Retinal pigment epithelial cell (primary cell): ENCODE data around the gene KRT73.

Experiments
- DNase-seq: peaks from one replicate; pipeline ENCODE4 v3.0.0-alpha.2; 2010; ENCODE audit warnings: low read depth
- H3K4me3 ChIP-seq: 2 replicates; pipeline ENCODE4 v1.5.1; 2011; ENCODE audit warnings: mild to moderate bottlenecking, low read length, control low read depth, moderate library complexity
- TF ChIP-seq, protein P1 (sequence below): conservative IDR thresholded peaks from 2 replicates; pipeline ENCODE4 v1.5.1; 2011; ENCODE audit warnings: low read depth, low read length, control low read depth, inconsistent platforms

KRT73 gene

DNA sequence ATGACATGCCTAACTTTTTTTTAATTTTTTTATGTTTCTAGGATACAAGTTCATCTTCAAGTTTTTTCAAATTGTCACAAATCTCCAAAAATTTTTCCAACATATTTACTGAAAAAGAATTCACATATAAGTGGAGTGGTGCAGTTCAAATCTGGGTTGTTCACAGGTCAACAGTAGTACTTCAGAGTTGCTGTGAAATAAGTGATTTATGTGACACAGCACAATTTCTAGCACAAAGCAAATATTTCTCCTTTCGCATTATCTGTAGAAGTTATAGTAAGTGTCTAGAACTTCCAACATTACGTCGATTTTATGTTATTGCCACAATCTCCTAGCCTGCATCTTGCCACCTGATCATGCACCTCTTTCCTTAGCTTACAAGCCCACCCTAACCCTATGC is 43.3 kb upstream of the KRT73 start:
- TF ChIP-seq, protein P1, sequence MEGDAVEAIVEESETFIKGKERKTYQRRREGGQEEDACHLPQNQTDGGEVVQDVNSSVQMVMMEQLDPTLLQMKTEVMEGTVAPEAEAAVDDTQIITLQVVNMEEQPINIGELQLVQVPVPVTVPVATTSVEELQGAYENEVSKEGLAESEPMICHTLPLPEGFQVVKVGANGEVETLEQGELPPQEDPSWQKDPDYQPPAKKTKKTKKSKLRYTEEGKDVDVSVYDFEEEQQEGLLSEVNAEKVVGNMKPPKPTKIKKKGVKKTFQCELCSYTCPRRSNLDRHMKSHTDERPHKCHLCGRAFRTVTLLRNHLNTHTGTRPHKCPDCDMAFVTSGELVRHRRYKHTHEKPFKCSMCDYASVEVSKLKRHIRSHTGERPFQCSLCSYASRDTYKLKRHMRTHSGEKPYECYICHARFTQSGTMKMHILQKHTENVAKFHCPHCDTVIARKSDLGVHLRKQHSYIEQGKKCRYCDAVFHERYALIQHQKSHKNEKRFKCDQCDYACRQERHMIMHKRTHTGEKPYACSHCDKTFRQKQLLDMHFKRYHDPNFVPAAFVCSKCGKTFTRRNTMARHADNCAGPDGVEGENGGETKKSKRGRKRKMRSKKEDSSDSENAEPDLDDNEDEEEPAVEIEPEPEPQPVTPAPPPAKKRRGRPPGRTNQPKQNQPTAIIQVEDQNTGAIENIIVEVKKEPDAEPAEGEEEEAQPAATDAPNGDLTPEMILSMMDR, result no peak
- no peak overlapping the region for H3K4me3 ChIP-seq
- no peak for DNase-seq

DNA sequence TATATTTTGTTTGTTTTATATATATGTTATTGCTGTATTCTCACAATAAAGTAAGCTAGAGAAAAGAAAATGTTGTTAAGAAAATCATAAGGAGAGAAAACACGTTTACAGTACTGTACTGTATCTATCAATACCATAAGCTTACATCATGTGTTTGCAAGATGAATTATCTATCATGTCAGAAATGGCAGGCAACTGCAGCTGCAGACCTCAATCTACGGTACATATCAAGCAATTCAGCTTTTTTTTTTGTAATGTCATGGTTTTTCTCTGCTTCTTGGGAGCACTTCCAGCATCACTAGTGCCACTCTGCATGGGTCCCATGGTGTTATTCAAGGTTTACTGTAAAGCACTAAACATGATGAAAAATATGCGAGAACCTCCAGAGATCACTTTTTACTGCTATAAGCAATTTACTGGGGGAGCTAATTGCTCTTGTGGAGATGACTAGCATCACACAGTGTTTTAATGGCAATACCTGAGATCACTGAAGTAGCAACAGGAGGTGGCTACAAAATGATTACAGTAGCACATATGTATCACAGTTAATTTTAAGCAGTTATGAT is 42.7 kb upstream of the KRT73 start:
- TF ChIP-seq, protein P1, result no peak
- no peak for DNase-seq
- no peak overlapping the region for H3K4me3 ChIP-seq

DNA sequence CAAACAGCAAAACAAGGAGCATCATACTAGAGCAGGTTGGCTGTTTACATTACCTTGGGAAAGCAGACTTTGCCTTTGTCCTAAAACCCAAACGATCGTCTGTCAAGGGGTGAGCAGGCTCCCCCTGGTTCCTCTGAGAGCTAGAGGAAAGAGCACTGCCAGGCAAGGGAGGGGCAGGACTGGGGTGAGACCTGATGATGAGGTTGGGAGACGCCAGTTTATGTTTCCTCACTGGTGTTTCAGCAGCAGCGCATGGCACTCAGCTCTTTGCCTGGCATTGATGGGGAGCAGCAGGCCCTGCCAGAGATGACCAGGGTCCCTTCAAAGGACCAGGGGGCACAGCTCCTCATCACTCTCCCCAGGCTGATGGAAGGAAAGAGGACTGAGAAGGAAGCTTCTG is 41.6 kb upstream of the KRT73 start:
- TF ChIP-seq, protein P1, result no peak
- no peak overlapping the region for H3K4me3 ChIP-seq

DNA sequence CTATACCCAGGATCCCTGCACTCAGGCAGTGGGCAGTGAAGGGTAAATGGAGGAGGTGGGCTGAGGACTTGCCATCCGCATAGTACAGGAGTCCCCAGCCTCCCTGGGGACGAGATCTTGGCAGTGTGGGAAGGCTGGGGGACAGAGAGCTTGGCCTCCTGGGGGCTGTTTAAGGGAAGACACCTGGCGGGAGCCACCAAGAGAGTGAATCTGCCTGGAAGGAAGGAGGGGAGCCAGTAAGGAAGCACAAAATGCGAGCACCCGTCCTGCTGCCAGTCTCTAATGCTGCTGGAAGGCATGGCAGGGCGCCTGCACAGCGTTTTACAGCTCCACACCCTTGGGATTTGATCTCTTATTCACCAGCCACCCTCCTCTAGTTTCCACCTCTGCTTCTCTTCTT is 41.0 kb upstream of the KRT73 start:
- TF ChIP-seq, protein P1, result no peak
- H3K4me3 ChIP-seq, result no peak overlapping the region
- no peak for DNase-seq

More for the DNA sequence above, 41.6 kb upstream of the KRT73 start:
- DNase-seq, result no peak

DNA sequence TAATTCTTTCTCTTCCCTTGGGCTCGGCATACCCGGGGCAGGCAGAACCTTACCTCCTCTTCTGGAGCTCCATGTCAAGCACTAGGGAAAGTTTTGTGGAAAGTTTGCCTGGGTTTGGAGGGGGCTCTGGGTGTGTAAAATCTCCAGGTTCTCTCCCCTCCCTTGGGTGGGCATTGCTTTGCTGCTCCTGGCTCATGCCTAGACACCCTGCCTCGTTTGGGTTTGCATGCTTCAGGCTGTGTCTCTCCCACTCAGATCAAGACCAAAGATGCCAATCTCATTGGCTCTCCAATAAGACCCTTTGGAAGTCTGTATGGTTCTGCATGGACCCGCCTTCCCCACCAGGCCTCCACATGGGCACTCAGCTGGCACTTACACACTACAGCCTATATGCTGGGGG is 39.8 kb upstream of the KRT73 start:
- H3K4me3 ChIP-seq, result no peak overlapping the region
- TF ChIP-seq, protein P1, result no peak
- no peak for DNase-seq

DNA sequence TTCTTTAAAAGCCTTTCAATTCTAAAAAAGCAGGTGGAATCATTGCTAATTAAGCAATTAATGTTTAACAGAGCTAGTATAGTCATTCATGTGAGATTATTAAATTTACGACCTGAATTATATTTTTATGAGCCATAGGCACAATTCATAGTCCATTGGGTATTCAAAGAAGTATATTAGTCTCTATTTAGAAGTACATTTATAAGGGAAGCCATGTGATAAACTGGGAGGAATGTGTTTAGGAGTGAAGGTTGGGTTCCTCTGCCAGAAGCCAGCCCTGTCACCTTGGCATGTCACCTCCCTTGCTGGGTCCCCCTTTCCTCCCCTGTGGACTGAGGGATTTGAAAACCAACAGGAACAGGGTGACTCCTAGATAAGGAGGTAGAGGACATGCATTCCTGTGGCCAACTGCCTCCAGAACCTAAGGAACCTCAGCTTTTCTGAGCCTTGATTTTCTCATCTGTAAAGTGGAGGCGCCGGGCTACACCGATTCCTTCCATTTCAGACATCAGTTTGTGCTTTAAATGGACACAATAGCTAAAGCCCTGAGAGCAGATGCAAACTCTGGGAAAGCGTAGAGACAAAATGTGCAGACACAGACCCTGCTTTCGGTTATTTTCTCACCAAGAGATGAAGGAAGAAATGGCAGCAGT is 39.0 kb upstream of the KRT73 start:
- no peak overlapping the region for H3K4me3 ChIP-seq
- TF ChIP-seq, protein P1, result no peak
- no peak for DNase-seq

DNA sequence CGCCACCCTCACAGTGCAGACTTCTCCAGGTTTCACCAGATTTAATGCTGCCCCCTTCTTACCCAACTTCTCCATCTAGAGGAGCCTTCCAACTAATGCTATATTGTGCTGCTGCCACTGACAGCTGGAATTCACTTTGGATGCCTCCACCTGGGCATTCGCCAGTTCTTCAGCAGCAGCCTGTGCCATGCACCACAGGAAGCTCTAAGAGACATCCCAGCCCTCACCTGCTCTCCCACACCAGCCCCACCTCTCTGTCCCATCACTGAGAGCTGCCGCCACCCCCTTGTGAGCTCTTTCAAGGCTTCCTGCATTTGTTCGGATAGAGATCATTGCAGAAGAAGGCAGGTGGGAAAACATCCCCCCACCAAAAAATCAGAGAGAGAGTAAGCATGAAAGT is 38.3 kb upstream of the KRT73 start:
- TF ChIP-seq, protein P1, result no peak
- no peak overlapping the region for H3K4me3 ChIP-seq
- DNase-seq, result no peak
